Activated CD4-positive, alpha-beta memory T cell treated with anti-CD3 and anti-CD28 coated beads for 36 hours (primary cell): Measurements from ENCODE around the gene COQ5. TPM values are rescaled to one million over a fixed set of nuclear protein-coding genes. Genes with fewer than 3 reads are reported as not detected.

Experiments used
- total RNA-seq, 2 experiments: library from RNA; stranded (reverse); gene quantifications; one replicate each; pipeline ENCODE4 v1.2.3, GENCODE V29; 2021

COQ5 gene
- total RNA-seq, 2 experiments from 2014 or later, result 30.1 to 31.6 TPM

Other genes starting within 250 kb of the COQ5 start
- 1,000 to 10,000 TPM; 2,395 to 2,750 TPM for gene RNU4-2, start 237.3 kb downstream of the COQ5 start, total RNA-seq
- gene RNU4-1, start 235.9 kb downstream of the COQ5 start, total RNA-seq, result 1,000 to 10,000 TPM; 1,180 to 1,201 TPM
- gene SIRT4, start 226.8 kb downstream of the COQ5 start, total RNA-seq, result 1 to 10 TPM; 1.8 to 2.0 TPM
- not detected for gene PLA2G1B, start 201.4 kb downstream of the COQ5 start, total RNA-seq
- gene MSI1, start 160.0 kb downstream of the COQ5 start, total RNA-seq, result 1 to 10 TPM; 1.5 to 2.7 TPM
- gene COX6A1, start 91.0 kb downstream of the COQ5 start, total RNA-seq, result 100 to 1,000 TPM; 474 to 478 TPM
- gene TRIAP1, start 82.8 kb downstream of the COQ5 start, total RNA-seq, result 10 to 100 TPM; 32.2 to 34.6 TPM
- 10 to 100 TPM; 35.1 to 37.1 TPM for gene GATC, start 82.7 kb downstream of the COQ5 start, total RNA-seq
- gene SRSF9, start 59.4 kb downstream of the COQ5 start, total RNA-seq, result 100 to 1,000 TPM; 218 to 221 TPM
- gene DYNLL1, start 33.0 kb downstream of the COQ5 start, total RNA-seq, result 100 to 1,000 TPM; 176 to 184 TPM
- 100 to 1,000 TPM; 188 to 210 TPM for gene RNF10, start 5.2 kb upstream of the COQ5 start, total RNA-seq
- 10 to 100 TPM; 54.1 to 55.7 TPM for gene POP5, start 52.2 kb upstream of the COQ5 start, total RNA-seq
- under 1 TPM; 0.24 to 0.29 TPM for gene CABP1, start 111.5 kb upstream of the COQ5 start, total RNA-seq
- 10 to 100 TPM; 92.9 to 93.7 TPM for gene MLEC, start 158.0 kb upstream of the COQ5 start, total RNA-seq
- 10 to 100 TPM; 28.2 to 31.3 TPM for gene UNC119B, start 181.3 kb upstream of the COQ5 start, total RNA-seq
- gene ACADS, start 196.7 kb upstream of the COQ5 start, total RNA-seq, result 10 to 100 TPM; 15.6 to 16.6 TPM